ENCODE measurements around the gene RHBDL3. TPM values are rescaled to one million over a fixed set of nuclear protein-coding genes. Genes with fewer than 3 reads are reported as not detected.

RHBDL3 gene
- total RNA-seq, 4 donors from 2014 or later: 0.30 TPM; not detected in 3

DNA sequence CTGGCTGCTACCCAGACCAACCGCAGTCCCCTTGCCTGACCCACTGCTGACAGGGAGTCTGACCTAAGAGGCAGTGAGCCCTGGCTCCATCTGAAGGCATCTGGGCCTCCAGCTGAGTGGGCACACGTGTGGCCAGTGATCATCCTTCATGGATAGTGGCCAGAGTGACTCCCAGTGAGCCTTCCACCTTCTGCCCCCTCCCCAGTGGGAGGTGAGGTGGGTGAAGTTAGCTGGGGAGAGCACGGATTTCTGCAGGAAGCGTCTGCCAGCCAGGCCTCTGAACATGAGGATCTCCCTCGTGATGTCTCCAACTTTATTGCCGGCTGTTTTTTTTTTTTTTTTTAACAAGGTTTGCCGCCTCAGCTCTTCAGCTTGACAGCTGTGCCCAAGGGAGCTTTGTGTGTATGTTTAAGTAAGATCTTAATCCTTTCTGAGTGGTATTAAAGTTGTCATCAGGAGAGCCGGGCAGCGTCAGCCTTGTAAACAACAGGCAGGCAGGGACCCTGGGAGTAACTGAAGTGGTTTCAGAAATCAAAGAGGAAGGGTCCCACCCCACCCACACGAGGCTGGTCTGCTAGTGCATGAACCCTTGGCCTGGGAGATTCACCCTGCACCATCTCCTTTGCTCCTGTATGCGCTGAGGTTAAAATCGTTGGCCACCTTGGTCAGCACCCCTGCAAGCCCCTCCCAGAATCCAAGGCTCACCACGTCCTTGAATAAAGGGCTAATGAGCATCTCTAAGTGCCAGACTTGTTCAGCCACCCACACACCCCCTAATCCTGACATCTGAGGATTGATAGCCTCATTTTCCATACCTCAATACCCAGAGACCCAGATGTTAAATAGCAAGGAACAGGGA is 33.3 kb downstream of the RHBDL3 start:
- Histone ChIP-seq H3K9me3 (no peaks in the 10 kb centered on the region), H3K4me1 (no peaks in the 10 kb centered on the region), H3K27ac (no peak overlapping the region), H3K27me3 (no peaks in the 10 kb centered on the region), H3K4me3 (no peak overlapping the region), H3K36me3 (no peaks in the 10 kb centered on the region)
- no peak for TF ChIP-seq POLR2A (IDR thresholded peaks at IDR 0.05)
- TF ChIP-seq EP300 (IDR thresholded peaks at IDR 0.05): no peak
- TF ChIP-seq, protein P1, sequence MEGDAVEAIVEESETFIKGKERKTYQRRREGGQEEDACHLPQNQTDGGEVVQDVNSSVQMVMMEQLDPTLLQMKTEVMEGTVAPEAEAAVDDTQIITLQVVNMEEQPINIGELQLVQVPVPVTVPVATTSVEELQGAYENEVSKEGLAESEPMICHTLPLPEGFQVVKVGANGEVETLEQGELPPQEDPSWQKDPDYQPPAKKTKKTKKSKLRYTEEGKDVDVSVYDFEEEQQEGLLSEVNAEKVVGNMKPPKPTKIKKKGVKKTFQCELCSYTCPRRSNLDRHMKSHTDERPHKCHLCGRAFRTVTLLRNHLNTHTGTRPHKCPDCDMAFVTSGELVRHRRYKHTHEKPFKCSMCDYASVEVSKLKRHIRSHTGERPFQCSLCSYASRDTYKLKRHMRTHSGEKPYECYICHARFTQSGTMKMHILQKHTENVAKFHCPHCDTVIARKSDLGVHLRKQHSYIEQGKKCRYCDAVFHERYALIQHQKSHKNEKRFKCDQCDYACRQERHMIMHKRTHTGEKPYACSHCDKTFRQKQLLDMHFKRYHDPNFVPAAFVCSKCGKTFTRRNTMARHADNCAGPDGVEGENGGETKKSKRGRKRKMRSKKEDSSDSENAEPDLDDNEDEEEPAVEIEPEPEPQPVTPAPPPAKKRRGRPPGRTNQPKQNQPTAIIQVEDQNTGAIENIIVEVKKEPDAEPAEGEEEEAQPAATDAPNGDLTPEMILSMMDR (IDR thresholded peaks at IDR 0.05): no peak
- WGBS, 2 donors: 50 to 59% methylated on average over 13 of the region's 13 CpGs
- no peak for DNase-seq (ENCODE audit: low spot score in 2 of 2)

DNA sequence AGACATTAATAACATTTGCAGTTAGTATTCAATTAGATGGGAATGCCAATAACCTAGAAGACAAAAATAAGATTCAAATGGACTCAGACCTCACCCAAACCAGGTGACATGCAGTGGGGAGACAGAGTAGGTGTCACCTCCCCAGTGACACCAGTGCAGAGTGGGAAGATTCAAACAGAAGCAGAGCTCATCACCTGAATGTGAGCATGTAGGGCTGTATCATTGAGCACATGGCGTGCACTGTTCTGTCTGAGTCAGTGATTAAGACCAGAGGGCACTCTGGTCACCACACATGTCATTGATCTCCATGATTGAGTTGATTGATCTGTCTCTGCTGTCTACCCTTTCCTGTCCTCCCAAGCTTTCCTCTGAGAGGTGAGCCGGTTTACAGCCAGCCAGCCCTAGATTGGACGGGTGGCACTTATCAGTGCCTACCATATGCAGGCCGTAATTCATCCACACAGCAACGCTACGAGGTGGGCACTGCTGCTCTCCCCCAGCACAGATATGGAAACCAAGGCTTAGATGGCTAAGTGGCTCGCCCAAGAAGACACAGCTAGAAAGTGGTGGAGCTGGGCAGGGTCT is 34.0 kb downstream of the RHBDL3 start:
- DNase-seq (ENCODE audit: low spot score in 2 of 2): no peak
- no peaks in the 10 kb centered on the region for H3K4me1 ChIP-seq
- no peaks in the 10 kb centered on the region for H3K9me3 ChIP-seq
- H3K27me3 ChIP-seq: no peaks in the 10 kb centered on the region
- TF ChIP-seq, protein P1 (IDR thresholded peaks at IDR 0.05): no peak
- TF ChIP-seq POLR2A (IDR thresholded peaks at IDR 0.05) (no peak), EP300 (IDR thresholded peaks at IDR 0.05) (no peak)
- 89 to 96% methylated on average over 5 to 7 of the region's 7 CpGs for WGBS, 2 donors
- H3K27ac ChIP-seq: no peak overlapping the region
- no peak overlapping the region for H3K4me3 ChIP-seq
- H3K36me3 ChIP-seq: no peaks in the 10 kb centered on the region

DNA sequence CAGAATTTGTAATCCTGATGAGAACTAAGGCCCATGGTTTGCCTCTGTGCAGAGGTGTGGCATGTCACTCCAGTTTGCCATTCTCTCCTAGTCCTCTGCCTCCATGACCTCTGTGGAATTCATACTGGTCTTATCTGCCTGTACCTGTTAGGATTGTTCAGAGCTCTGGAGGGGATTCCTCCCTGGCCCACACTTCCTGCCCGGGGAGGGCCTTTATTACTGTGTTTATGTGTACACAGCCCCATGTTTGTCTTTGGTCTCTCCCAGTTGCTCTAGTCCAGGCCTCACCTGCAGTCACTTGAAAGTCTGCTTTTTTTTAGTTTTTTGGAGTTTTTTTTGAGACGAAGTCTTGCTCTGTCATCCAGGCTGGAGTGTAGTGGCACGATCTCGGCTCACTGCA is 36.4 kb downstream of the RHBDL3 start:
- Histone ChIP-seq H3K27me3 (no peaks in the 10 kb centered on the region), H3K36me3 (no peaks in the 10 kb centered on the region), H3K27ac (no peak overlapping the region), H3K4me3 (no peak overlapping the region), H3K9me3 (no peaks in the 10 kb centered on the region), H3K4me1 (no peaks in the 10 kb centered on the region)
- DNase-seq (ENCODE audit: low spot score in 2 of 2): no peak
- TF ChIP-seq, protein P1 (IDR thresholded peaks at IDR 0.05): no peak
- TF ChIP-seq EP300 (IDR thresholded peaks at IDR 0.05) (no peak), POLR2A (IDR thresholded peaks at IDR 0.05) (no peak)
- WGBS, 2 donors: 76 to 77% methylated on average over 4 of the region's 4 CpGs

DNA sequence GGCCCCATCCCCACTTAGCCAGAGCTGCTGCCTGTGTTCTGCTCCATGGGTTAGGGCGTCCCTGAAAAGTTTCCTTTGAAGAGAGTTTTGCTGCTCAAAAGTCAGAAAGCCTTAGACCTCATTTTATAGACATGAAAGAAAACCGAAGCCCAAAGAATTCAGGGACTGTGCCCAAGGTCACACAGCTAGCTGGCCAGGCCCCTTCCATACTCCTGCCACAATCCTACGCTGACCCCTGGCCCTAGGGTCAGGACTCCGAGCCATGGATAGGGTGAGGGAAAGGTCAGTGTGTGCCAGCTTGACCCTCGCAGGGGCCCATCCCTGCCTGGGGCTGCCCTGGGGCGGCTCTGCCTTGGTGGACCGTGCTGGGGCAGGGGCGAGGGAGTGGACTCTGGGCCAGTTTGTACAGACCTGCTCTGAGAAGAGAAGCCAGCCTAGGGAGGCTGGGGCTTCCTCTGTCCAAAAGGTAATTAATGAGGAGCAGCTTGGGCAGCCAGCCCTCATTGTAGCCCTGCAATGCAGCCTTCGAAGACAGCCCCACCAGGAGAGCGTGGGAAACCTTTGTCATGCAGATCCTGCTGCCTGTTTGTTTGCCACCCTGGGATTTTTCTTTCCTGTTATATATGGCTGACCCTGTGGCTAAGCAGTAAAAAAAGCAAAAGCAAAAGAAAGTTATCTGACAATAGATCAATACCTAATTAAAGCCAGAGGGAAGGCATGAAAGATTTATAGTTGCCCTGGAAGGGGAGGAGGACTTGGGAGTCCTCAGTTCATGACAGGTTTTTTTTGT is 37.4 kb downstream of the RHBDL3 start:
- no peak overlapping the region for H3K4me3 ChIP-seq
- H3K9me3 ChIP-seq: no peaks in the 10 kb centered on the region
- DNase-seq (ENCODE audit: low spot score in 2 of 2): no peak
- H3K4me1 ChIP-seq: no peaks in the 10 kb centered on the region
- WGBS, 2 donors: 62 to 66% methylated on average over 9 of the region's 10 CpGs
- H3K27ac ChIP-seq: no peak overlapping the region
- no peaks in the 10 kb centered on the region for H3K27me3 ChIP-seq
- no peak for TF ChIP-seq POLR2A (IDR thresholded peaks at IDR 0.05)
- no peak for TF ChIP-seq EP300 (IDR thresholded peaks at IDR 0.05)
- TF ChIP-seq, protein P1 (IDR thresholded peaks at IDR 0.05): no peak
- no peaks in the 10 kb centered on the region for H3K36me3 ChIP-seq

Data from tibial nerve (tissue), 4 donors.